GM13977 (cell line): ENCODE measurements around the gene ARL5C.

Source experiments
- DNase-seq: peaks from one replicate; pipeline ENCODE4 v3.0.0; 2012; ENCODE audit warnings: low spot score
- CTCF ChIP-seq: IDR thresholded peaks from 2 replicates; pipeline ENCODE4 v1.5.1; 2012; ENCODE audit warnings: mild to moderate bottlenecking, control low read depth; ENCODE audit not compliant: insufficient read depth; ENCODE audit errors: extremely low read depth, missing control alignments
- in situ Hi-C: fragments of 300-500 bp; cut with MboI; formaldehyde crosslinking; loops from one replicate; pipeline ENCODE4 v1.12.0; 2022; ENCODE audit warnings: low sequenced_read_pairs, low pct_unique_long_range_greater_than_20kb, mixed read lengths, inconsistent platforms; ENCODE audit not compliant: unreplicated experiment

Gene ARL5C

GRCh38 chr17:39161962-39162361 lies 4.0 kb downstream of the ARL5C start:
- in situ Hi-C loops: no loop called here
- no peak for DNase-seq
- TF ChIP-seq CTCF: no peak

- DNase-seq: no peak
- in situ Hi-C loops: loop anchor here (10.0 kb wide), 1 partner anchor 174 kb away; no protein-coding TSS in a partner anchor
- no peak for TF ChIP-seq CTCF
These were observed 7.3 kb downstream of the ARL5C start for GRCh38 chr17:39158623-39159022.

GRCh38 chr17:39156491-39156890 lies 9.5 kb downstream of the ARL5C start:
- in situ Hi-C loops: loop anchor here (10.0 kb wide), 1 partner anchor 172 kb away; no protein-coding TSS in a partner anchor
- TF ChIP-seq CTCF: no peak
- DNase-seq: no peak

- DNase-seq: no peak
- TF ChIP-seq CTCF: no peak
- in situ Hi-C loops: loop anchor here (10.0 kb wide), 1 partner anchor 171 kb away; no protein-coding TSS in a partner anchor
These were observed 10.3 kb downstream of the ARL5C start for GRCh38 chr17:39155654-39156053.

GRCh38 chr17:39153599-39154051 lies 12.3 kb downstream of the ARL5C start:
- DNase-seq: peak; percentile 80
- in situ Hi-C loops: loop anchor here (10.0 kb wide), 1 partner anchor 169 kb away; no protein-coding TSS in a partner anchor
- TF ChIP-seq CTCF: peak; percentile 12

- in situ Hi-C loops: loop anchor here (10.0 kb wide), 1 partner anchor 167 kb away; no protein-coding TSS in a partner anchor
- no peak for DNase-seq
- TF ChIP-seq CTCF: no peak
These were observed 13.8 kb downstream of the ARL5C start for GRCh38 chr17:39151943-39152818.
